ENCODE results near the gene PCDHB9.
"Not testable (repeated sequence)": the region's sequence is repeated elsewhere in the genome, so short reads cannot be mapped to it uniquely, and the experiment has no call there.

DNA sequence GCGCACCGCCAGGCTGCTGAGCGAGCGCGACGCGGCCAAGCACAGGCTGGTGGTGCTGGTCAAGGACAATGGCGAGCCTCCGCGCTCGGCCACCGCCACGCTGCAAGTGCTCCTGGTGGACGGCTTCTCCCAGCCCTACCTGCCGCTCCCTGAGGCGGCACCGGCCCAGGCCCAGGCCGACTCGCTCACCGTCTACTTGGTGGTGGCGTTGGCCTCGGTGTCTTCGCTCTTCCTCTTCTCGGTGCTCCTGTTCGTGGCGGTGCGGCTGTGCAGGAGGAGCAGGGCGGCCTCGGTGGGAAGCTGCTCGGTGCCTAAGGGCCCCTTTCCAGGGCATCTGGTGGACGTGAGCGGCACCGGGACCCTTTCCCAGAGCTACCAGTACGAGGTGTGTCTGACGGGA lies 14.7 kb downstream of the PCDHB9 start:
- TF ChIP-seq EZH2 (IDR thresholded peaks at IDR 0.05; ENCODE audit: borderline replicate concordance, low read depth, low read length, poor library complexity, severe bottlenecking); CTCF (conservative IDR thresholded peaks at IDR 0.05; ENCODE audit: low read depth, low read length): not testable (repeated sequence)
